Breast epithelium (tissue), 4 donors: ENCODE results near the gene PLPP1. TPM values are rescaled to one million over a fixed set of nuclear protein-coding genes. Genes with fewer than 3 reads are reported as not detected.

Experiments used
- DNase-seq, 2 donors: peaks; one replicate each; pipeline ENCODE4 v3.0.0-alpha.2; 2019; ENCODE audit warnings: low spot score in 2 of 2
- H3K27ac ChIP-seq, 2 donors: fragments of 200-600 bp; sonication (generic) in 1 of 2; one replicate each; pipeline ENCODE4 v1.5.1; 2016 to 2019; ENCODE audit warnings: mild to moderate bottlenecking in 1 of 2
- H3K27me3 ChIP-seq, 2 donors: fragments of 200-600 bp; sonication (generic) in 1 of 2; one replicate each; pipeline versions ENCODE4 v1.5.1 to v1.6.0; 2017 to 2019; ENCODE audit warnings: control low read depth in 1 of 2, mild to moderate bottlenecking in 1 of 2
- H3K36me3 ChIP-seq: fragments of 200-600 bp; one replicate; pipeline ENCODE4 v1.5.1; 2019
- H3K4me1 ChIP-seq, 2 donors: fragments of 200-600 bp; sonication (generic); one replicate each; pipeline ENCODE4 v1.5.1; 2016 to 2019; ENCODE audit warnings: control low read depth in 1 of 2
- H3K4me3 ChIP-seq, 3 donors: fragments of 200-600 bp; sonication (generic); 1 replicate in 2 of 3; 2 replicates in 1 of 3; pipeline ENCODE4 v1.5.1; 2016 to 2019; ENCODE audit warnings: mild to moderate bottlenecking in 3 of 3, moderate library complexity in 2 of 3
- H3K9me3 ChIP-seq, 2 donors: fragments of 200-600 bp; sonication (generic) in 1 of 2; one replicate each; pipeline ENCODE4 v1.5.1; 2016 to 2019; ENCODE audit warnings: control low read depth in 1 of 2
- CTCF ChIP-seq, 3 donors: fragments of 450-650 bp; IDR thresholded peaks; one replicate each; pipeline ENCODE4 v1.5.1; 2016 to 2017; ENCODE audit warnings: antibody characterized with exemption in 3 of 3, mild to moderate bottlenecking in 3 of 3, moderate library complexity in 3 of 3
- POLR2A ChIP-seq: fragments of 450-650 bp; IDR thresholded peaks from one replicate; pipeline ENCODE4 v1.6.1; 2016; ENCODE audit warnings: antibody characterized with exemption, mild to moderate bottlenecking, moderate library complexity
- POLR2AphosphoS5 ChIP-seq, 3 donors: sonication (generic); formaldehyde crosslinking; IDR thresholded peaks; one replicate each; pipeline ENCODE4 v1.6.1; 2017; ENCODE audit warnings: antibody characterized with exemption in 3 of 3
- intact Hi-C: fragments of 100-400 bp; cut with DNase I; formaldehyde crosslinking; loops from one replicate; pipeline ENCODE4 v1.15.1; 2023; ENCODE audit warnings: low total_unique reads
- total RNA-seq, 3 donors: library from RNA; depleted of rRNA; stranded (reverse); fragments of >200 nt; gene quantifications; one replicate each; pipeline ENCODE4 v1.1.0, GENCODE V29; 2016

The PLPP1 gene
- total RNA-seq, 3 donors from 2014 or later, result 177 to 339 (median 237) TPM

GRCh38 chr5:55483885-55484284 lies 50.9 kb downstream of the PLPP1 start:
- Histone ChIP-seq H3K9me3 (no peaks in the 10 kb centered on the region), H3K27ac (no peak overlapping the region), H3K4me3 (no peak overlapping the region), H3K4me1 (no peaks in the 10 kb centered on the region), H3K36me3 (no peaks in the 10 kb centered on the region), H3K27me3 (no peaks in the 10 kb centered on the region)
- no peak for DNase-seq
- intact Hi-C loops, result no loop called here
- no peak for TF ChIP-seq CTCF (IDR thresholded peaks at IDR 0.05)
- TF ChIP-seq POLR2AphosphoS5 (IDR thresholded peaks at IDR 0.05), result no peak
- TF ChIP-seq POLR2A, result no peak

GRCh38 chr5:55481293-55481855 lies 53.4 kb downstream of the PLPP1 start:
- intact Hi-C loops, result no loop called here
- no peaks in the 10 kb centered on the region for H3K9me3 ChIP-seq
- no peaks in the 10 kb centered on the region for H3K4me1 ChIP-seq
- TF ChIP-seq POLR2AphosphoS5 (IDR thresholded peaks at IDR 0.05), result no peak
- no peak for TF ChIP-seq POLR2A
- TF ChIP-seq CTCF (IDR thresholded peaks at IDR 0.05), result no peak
- no peak overlapping the region for H3K27ac ChIP-seq
- no peak overlapping the region for H3K4me3 ChIP-seq
- DNase-seq, result no peak
- H3K27me3 ChIP-seq, result no peaks in the 10 kb centered on the region
- H3K36me3 ChIP-seq, result no peaks in the 10 kb centered on the region

- H3K4me1 ChIP-seq, result no peaks in the 10 kb centered on the region
- no peaks in the 10 kb centered on the region for H3K36me3 ChIP-seq
- TF ChIP-seq CTCF (IDR thresholded peaks at IDR 0.05) (no peak), POLR2A (no peak), POLR2AphosphoS5 (IDR thresholded peaks at IDR 0.05) (no peak)
- no peak for DNase-seq
- no peak overlapping the region for H3K4me3 ChIP-seq
- H3K27ac ChIP-seq, result no peak overlapping the region
- intact Hi-C loops, result no loop called here
- no peaks in the 10 kb centered on the region for H3K27me3 ChIP-seq
- no peaks in the 10 kb centered on the region for H3K9me3 ChIP-seq
Measured at GRCh38 chr5:55480781-55481180, 54.0 kb downstream of the PLPP1 start.

- H3K9me3 ChIP-seq, result no peaks in the 10 kb centered on the region
- H3K36me3 ChIP-seq, result no peaks in the 10 kb centered on the region
- intact Hi-C loops, result loop anchor here (5.0 kb wide), 2 partner anchors 615 to 1020 kb away; no protein-coding TSS in a partner anchor
- no peaks in the 10 kb centered on the region for H3K27me3 ChIP-seq
- no peak overlapping the region for H3K27ac ChIP-seq
- TF ChIP-seq CTCF (IDR thresholded peaks at IDR 0.05) (no peak), POLR2A (no peak), POLR2AphosphoS5 (IDR thresholded peaks at IDR 0.05) (no peak)
- no peaks in the 10 kb centered on the region for H3K4me1 ChIP-seq
- no peak for DNase-seq
- no peak overlapping the region for H3K4me3 ChIP-seq
Measured at GRCh38 chr5:55472642-55473041, 62.1 kb downstream of the PLPP1 start.

- DNase-seq, result no peak
- intact Hi-C loops, result loop anchor here (5.0 kb wide), 2 partner anchors 616 to 1021 kb away; no protein-coding TSS in a partner anchor
- Histone ChIP-seq H3K4me3 (no peak overlapping the region), H3K27me3 (no peaks in the 10 kb centered on the region), H3K27ac (no peak overlapping the region), H3K4me1 (no peaks in the 10 kb centered on the region), H3K36me3 (no peaks in the 10 kb centered on the region), H3K9me3 (no peaks in the 10 kb centered on the region)
- TF ChIP-seq POLR2AphosphoS5 (IDR thresholded peaks at IDR 0.05) (no peak), POLR2A (no peak), CTCF (IDR thresholded peaks at IDR 0.05) (no peak)
Measured at GRCh38 chr5:55471468-55471867, 63.3 kb downstream of the PLPP1 start.
